Dendritic cell treated with granulocyte-macrophage colony-stimulating factor and Interleukin-4, amounts not matched to agents 40 ng/mL and 50 ng/mL, for 4 days (primary cell): ENCODE measurements around the gene FZD7.

ENCODE experiments used
- H3K27ac Mint-ChIP-seq: one replicate; pipeline ENCODE4 v1.8.0; 2022; ENCODE audit warnings: mild to moderate bottlenecking, mixed read lengths
- H3K27me3 Mint-ChIP-seq: one replicate; pipeline ENCODE4 v1.8.0; 2022; ENCODE audit warnings: mild to moderate bottlenecking, mixed read lengths
- H3K36me3 Mint-ChIP-seq: one replicate; pipeline ENCODE4 v1.8.0; 2022; ENCODE audit warnings: low read depth, mixed read lengths
- H3K4me1 Mint-ChIP-seq: one replicate; pipeline ENCODE4 v1.8.0; 2022; ENCODE audit warnings: low read depth, mixed read lengths
- H3K4me3 Mint-ChIP-seq: one replicate; pipeline ENCODE4 v1.8.0; 2022; ENCODE audit warnings: mild to moderate bottlenecking, moderate library complexity, mixed read lengths
- H3K9me3 Mint-ChIP-seq: one replicate; pipeline ENCODE4 v1.8.0; 2022; ENCODE audit warnings: mixed read lengths
- intact Hi-C: fragments of 100-400 bp; cut with micrococcal nuclease; formaldehyde crosslinking; loops from one replicate; pipeline ENCODE4 v1.15.0; 2022

FZD7 gene

GRCh38 chr2:202072737-202073401, 39.2 kb downstream of the FZD7 start, which contains the start of gene KIAA2012:
Gene KIAA2012 (plus strand): TSS chr2:202073255. CDS start chr2:202073628, 373 bp downstream.
- Mint-ChIP-seq H3K4me1 (no peaks in the 10 kb centered on the region), H3K27ac (no peak within 1 kb of the TSS), H3K9me3 (no peaks in the 10 kb centered on the region), H3K36me3 (no peaks in the 10 kb centered on the region), H3K27me3 (peaks cover 2% of the 10 kb centered on the region), H3K4me3 (no peak within 1 kb of the TSS)
- intact Hi-C loops = no loop called here

- no peak overlapping the region for H3K4me3 Mint-ChIP-seq
- no peaks in the 10 kb centered on the region for H3K9me3 Mint-ChIP-seq
- peaks cover 2% of the 10 kb centered on the region for H3K27me3 Mint-ChIP-seq
- H3K27ac Mint-ChIP-seq = no peak overlapping the region
- no peaks in the 10 kb centered on the region for H3K36me3 Mint-ChIP-seq
- no peaks in the 10 kb centered on the region for H3K4me1 Mint-ChIP-seq
- intact Hi-C loops = no loop called here
These were observed 40.7 kb downstream of the FZD7 start for GRCh38 chr2:202074324-202074723.

- no peak overlapping the region for H3K27ac Mint-ChIP-seq
- no peak overlapping the region for H3K4me3 Mint-ChIP-seq
- no peaks in the 10 kb centered on the region for H3K9me3 Mint-ChIP-seq
- intact Hi-C loops = no loop called here
- H3K36me3 Mint-ChIP-seq = no peaks in the 10 kb centered on the region
- H3K27me3 Mint-ChIP-seq = peaks cover 2% of the 10 kb centered on the region
- no peaks in the 10 kb centered on the region for H3K4me1 Mint-ChIP-seq
These were observed 45.7 kb downstream of the FZD7 start for GRCh38 chr2:202079310-202079709.

DNA sequence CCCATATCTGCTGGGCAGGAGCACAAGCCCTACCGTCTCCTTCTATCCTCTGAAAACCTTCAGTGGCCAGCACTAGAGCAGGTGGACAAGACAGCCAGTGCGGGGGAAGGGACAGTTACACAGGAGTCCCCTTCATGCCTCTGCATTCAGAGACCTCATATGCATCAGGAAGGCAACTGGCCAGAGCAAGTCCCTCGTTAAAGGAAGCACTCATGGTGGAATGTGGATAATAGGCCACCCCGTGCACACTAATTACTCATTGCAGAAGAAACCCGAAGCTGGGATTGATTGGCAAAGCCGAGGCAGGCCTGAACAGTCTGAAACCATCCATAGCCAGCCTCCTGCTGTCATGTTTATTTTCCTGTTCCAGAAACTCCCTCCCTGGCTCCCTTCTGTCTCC, 50.6 kb downstream of the FZD7 start:
- H3K36me3 Mint-ChIP-seq = no peaks in the 10 kb centered on the region
- H3K27ac Mint-ChIP-seq = no peak overlapping the region
- intact Hi-C loops = no loop called here
- no peaks in the 10 kb centered on the region for H3K4me1 Mint-ChIP-seq
- peaks cover 5% of the 10 kb centered on the region for H3K27me3 Mint-ChIP-seq
- no peak overlapping the region for H3K4me3 Mint-ChIP-seq
- H3K9me3 Mint-ChIP-seq = no peaks in the 10 kb centered on the region
